ENCODE measurements around the gene IQCK. TPM values are rescaled to one million over a fixed set of nuclear protein-coding genes. Genes with fewer than 3 reads are reported as not detected.

The IQCK gene
- total and polyA plus RNA-seq, 10 donors, result 3.6 to 19.9 (median 7.4) TPM

DNA sequence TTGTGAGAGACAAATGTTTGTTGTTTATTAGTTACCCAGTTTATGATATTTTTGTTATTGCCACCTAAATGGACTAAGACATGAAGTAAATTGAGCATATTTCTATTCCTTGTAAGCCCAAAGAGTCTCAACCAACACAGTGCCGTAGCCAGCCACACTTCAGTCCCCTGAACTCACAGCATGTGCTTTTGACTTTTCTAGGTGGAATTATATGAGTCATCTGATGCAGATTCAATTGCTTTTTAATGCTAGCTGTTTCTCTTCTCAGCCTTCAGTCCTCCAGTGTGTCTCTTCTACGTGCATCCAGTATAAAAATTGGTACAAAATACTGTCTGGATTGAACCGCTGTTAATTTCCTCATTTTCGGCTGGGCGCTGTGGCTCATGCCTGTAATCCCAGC is 39.0 kb downstream of the IQCK start:
- TF ChIP-seq POLR2AphosphoS5 (IDR thresholded peaks at IDR 0.05) (no peak), POLR2A (IDR thresholded peaks at IDR 0.05) (no peak)
- TF ChIP-seq, protein P1, sequence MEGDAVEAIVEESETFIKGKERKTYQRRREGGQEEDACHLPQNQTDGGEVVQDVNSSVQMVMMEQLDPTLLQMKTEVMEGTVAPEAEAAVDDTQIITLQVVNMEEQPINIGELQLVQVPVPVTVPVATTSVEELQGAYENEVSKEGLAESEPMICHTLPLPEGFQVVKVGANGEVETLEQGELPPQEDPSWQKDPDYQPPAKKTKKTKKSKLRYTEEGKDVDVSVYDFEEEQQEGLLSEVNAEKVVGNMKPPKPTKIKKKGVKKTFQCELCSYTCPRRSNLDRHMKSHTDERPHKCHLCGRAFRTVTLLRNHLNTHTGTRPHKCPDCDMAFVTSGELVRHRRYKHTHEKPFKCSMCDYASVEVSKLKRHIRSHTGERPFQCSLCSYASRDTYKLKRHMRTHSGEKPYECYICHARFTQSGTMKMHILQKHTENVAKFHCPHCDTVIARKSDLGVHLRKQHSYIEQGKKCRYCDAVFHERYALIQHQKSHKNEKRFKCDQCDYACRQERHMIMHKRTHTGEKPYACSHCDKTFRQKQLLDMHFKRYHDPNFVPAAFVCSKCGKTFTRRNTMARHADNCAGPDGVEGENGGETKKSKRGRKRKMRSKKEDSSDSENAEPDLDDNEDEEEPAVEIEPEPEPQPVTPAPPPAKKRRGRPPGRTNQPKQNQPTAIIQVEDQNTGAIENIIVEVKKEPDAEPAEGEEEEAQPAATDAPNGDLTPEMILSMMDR (IDR thresholded peaks at IDR 0.05 in 8 of 11, conservative IDR thresholded peaks at IDR 0.05 in 3 of 11), result no peak
- Histone ChIP-seq H3K27ac (no peak overlapping the region), H3K4me1 (no peaks in the 10 kb centered on the region), H3K4me3 (no peak overlapping the region), H3K36me3 (no peaks in the 10 kb centered on the region), H3K9me3 (no peaks in the 10 kb centered on the region), H3K27me3 (replicated peaks in 1 of 7) (no peaks in the 10 kb centered on the region)
- intact Hi-C loops (cut with DNase I; ENCODE audit: low total_unique reads), result no loop called here
- no peak for DNase-seq
- WGBS, 5 donors, result 83 to 98% (median 88%) methylated on average over 5 of the region's 5 CpGs

DNA sequence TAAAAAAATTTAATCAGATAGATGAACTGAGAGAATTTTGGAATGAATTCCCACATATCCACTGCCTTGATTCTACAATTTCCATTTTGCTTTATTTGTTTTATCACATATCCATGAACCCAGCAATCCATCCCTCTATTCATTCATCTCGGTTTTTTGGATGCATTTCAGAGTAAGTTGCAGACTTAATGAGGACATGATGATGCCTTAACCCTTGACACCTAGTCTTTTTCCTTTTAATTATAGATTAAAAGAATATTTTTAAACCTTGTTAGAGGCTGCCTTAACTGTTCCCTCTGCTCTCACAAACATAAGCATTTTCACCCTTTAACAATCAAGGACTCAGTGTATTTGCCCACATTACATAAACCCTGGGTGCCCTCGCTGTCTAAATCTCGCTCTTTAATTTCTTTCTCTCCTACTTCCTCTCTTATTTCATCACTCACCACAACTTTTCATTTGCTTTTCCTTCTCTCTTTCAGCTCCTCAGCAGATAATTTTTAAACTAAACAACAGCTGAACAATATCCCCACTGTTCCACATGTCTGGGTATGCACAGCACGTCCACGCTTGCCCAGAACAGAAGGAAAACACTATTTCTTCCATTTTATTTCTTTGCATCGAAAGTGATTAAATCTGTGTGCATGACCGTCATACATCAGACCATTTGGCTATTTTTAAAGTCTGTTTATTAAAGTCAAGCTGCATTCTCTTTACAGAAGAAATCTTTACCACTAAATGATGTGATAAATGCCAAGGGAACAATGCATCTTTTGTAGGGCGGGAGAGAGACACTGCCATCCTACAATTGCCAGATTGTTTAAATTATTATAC is 39.9 kb downstream of the IQCK start:
- intact Hi-C loops (cut with DNase I; ENCODE audit: low total_unique reads), result no loop called here
- Histone ChIP-seq H3K4me1 (no peaks in the 10 kb centered on the region), H3K27me3 (replicated peaks in 1 of 7) (no peaks in the 10 kb centered on the region), H3K9me3 (no peaks in the 10 kb centered on the region), H3K4me3 (no peak overlapping the region), H3K36me3 (no peaks in the 10 kb centered on the region), H3K27ac (no peak overlapping the region)
- TF ChIP-seq POLR2A (IDR thresholded peaks at IDR 0.05) (no peak), POLR2AphosphoS5 (IDR thresholded peaks at IDR 0.05) (no peak)
- TF ChIP-seq, protein P1 (IDR thresholded peaks at IDR 0.05 in 8 of 11, conservative IDR thresholded peaks at IDR 0.05 in 3 of 11), result no peak
- no peak for DNase-seq
- 71 to 79% (median 73%) methylated on average over 8 of the region's 8 CpGs for WGBS, 5 donors

DNA sequence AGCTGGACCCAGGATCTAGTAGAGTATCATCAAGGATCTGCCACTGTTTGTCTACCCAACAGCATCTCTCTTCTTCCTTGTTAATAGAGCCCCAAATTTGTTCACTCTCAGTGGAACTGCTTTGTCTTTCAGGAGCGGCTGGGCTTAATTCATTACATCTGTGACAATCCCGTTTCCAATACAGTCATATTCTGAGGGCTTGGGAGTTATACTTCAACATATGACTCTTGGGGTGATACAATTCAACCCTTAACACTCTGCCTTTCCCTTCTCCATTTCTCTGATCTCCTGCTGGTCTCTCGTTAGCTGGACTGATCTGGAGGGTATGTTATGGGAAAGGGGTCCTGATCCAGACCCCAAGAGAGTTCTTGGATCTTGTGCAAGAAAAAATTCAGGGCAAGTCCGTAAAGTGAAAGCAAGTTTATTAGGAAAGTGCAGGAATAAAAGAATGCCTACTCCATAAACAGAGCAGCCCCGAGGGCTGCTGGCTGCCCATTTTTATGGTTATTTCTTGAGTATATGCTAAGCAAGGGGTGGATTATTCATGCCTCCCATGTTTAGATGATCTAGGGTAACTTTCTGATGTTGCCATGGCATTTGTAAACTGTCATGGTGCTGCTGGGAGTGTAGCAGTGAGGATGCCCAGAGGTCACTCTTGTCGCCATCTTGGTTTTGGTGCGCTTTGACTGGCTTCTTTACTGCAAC is 42.4 kb downstream of the IQCK start:
- no peak overlapping the region for H3K27ac ChIP-seq
- no peaks in the 10 kb centered on the region for H3K9me3 ChIP-seq
- H3K4me3 ChIP-seq, result no peak overlapping the region
- no peaks in the 10 kb centered on the region for H3K36me3 ChIP-seq
- 89 to 96% (median 93%) methylated on average over 7 of the region's 7 CpGs for WGBS, 5 donors
- TF ChIP-seq, protein P1 (IDR thresholded peaks at IDR 0.05 in 8 of 11, conservative IDR thresholded peaks at IDR 0.05 in 3 of 11), result no peak
- TF ChIP-seq POLR2AphosphoS5 (IDR thresholded peaks at IDR 0.05), result no peak
- no peak for TF ChIP-seq POLR2A (IDR thresholded peaks at IDR 0.05)
- no peak for DNase-seq
- H3K27me3 ChIP-seq (replicated peaks in 1 of 7), result no peaks in the 10 kb centered on the region
- intact Hi-C loops (cut with DNase I; ENCODE audit: low total_unique reads), result no loop called here
- H3K4me1 ChIP-seq, result no peaks in the 10 kb centered on the region
